OCI-LY3 (cell line): ENCODE measurements around the gene SART1.

Experiments
- EZH2phosphoT487 ChIP-seq: fragments of 200-600 bp; shearing (Covaris generic); IDR thresholded peaks from 2 replicates; pipeline ENCODE4 v1.6.1; 2018; ENCODE audit warnings: antibody characterized with exemption, mixed run types, low read depth
- TF ChIP-seq, protein P1 (sequence below): fragments of 200-600, 300-600 bp; sonication (generic); IDR thresholded peaks from 2 replicates; pipeline ENCODE4 v1.5.1; 2014; ENCODE audit warnings: antibody characterized with exemption, low read length, low read depth

DNA sequence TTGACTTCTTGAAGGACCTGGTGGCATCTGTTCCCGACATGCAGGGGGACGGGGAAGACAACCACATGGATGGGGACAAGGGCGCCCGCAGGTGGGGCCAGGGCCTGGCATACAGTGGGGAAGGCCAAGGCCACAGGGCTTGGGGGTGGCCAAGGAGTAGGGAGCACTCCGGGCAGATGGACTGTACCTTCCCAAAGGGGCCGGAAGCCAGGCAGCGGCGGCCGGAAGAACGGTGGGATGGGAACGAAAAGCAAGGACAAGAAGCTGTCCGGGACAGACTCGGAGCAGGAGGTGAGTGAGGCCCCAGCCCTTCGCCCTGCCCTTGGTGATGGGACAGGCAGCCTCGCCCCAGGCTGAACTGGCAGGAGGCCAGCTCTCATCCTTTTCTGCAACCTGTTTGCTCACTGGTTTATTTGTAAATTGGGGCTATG lies 41.1 kb upstream of the SART1 start:
- TF ChIP-seq EZH2phosphoT487 = no peak
- TF ChIP-seq, protein P1, sequence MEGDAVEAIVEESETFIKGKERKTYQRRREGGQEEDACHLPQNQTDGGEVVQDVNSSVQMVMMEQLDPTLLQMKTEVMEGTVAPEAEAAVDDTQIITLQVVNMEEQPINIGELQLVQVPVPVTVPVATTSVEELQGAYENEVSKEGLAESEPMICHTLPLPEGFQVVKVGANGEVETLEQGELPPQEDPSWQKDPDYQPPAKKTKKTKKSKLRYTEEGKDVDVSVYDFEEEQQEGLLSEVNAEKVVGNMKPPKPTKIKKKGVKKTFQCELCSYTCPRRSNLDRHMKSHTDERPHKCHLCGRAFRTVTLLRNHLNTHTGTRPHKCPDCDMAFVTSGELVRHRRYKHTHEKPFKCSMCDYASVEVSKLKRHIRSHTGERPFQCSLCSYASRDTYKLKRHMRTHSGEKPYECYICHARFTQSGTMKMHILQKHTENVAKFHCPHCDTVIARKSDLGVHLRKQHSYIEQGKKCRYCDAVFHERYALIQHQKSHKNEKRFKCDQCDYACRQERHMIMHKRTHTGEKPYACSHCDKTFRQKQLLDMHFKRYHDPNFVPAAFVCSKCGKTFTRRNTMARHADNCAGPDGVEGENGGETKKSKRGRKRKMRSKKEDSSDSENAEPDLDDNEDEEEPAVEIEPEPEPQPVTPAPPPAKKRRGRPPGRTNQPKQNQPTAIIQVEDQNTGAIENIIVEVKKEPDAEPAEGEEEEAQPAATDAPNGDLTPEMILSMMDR = no peak
